Parathyroid adenoma (tissue), 2 donors: ENCODE data around the gene DENND5A.

Experiments
- H2AFZ ChIP-seq: fragments of 300-600 bp; sonication (generic); one replicate; pipeline ENCODE4 v1.7.0; 2017; ENCODE audit warnings: antibody characterized with exemption, mild to moderate bottlenecking
- H3K27ac ChIP-seq: fragments of 300-600 bp; sonication (generic); one replicate; pipeline ENCODE4 v1.7.0; 2017
- H3K27me3 ChIP-seq: fragments of 300-600 bp; sonication (generic); one replicate; pipeline ENCODE4 v1.7.0; 2017; ENCODE audit warnings: low read length; ENCODE audit not compliant: control insufficient read depth, insufficient read depth
- H3K36me3 ChIP-seq: fragments of 300-600 bp; sonication (generic); one replicate; pipeline ENCODE4 v1.7.0; 2017; ENCODE audit warnings: low read length; ENCODE audit not compliant: control insufficient read depth, insufficient read depth
- H3K4me1 ChIP-seq: fragments of 300-600 bp; sonication (generic); one replicate; pipeline ENCODE4 v1.7.0; 2017; ENCODE audit warnings: control low read depth
- H3K4me2 ChIP-seq: fragments of 300-600 bp; sonication (generic); one replicate; pipeline ENCODE4 v1.7.0; 2017; ENCODE audit warnings: low read length
- H3K4me3 ChIP-seq: fragments of 300-600 bp; sonication (generic); one replicate; pipeline ENCODE4 v1.7.0; 2017; ENCODE audit warnings: low read depth, low read length
- H3K79me2 ChIP-seq: fragments of 300-600 bp; sonication (generic); one replicate; pipeline ENCODE4 v1.7.0; 2017; ENCODE audit warnings: control low read depth
- H3K9ac ChIP-seq: fragments of 300-600 bp; sonication (generic); one replicate; pipeline ENCODE4 v1.7.0; 2017; ENCODE audit warnings: mild to moderate bottlenecking
- H3K9me3 ChIP-seq: fragments of 300-600 bp; sonication (generic); one replicate; pipeline ENCODE4 v1.7.0; 2017; ENCODE audit warnings: low read length; ENCODE audit not compliant: control insufficient read depth
- CTCF ChIP-seq: fragments of 300-600 bp; sonication (generic); IDR thresholded peaks from one replicate; pipeline ENCODE4 v1.7.0; 2017; ENCODE audit warnings: antibody characterized with exemption, mild to moderate bottlenecking
- donor health status: primary hyperparathyroidism.

DENND5A gene

GRCh38 chr11:9273376-9274336 is 8.5 kb upstream of the DENND5A start:
- no peaks in the 10 kb centered on the region for H3K4me1 ChIP-seq
- no peaks in the 10 kb centered on the region for H3K27me3 ChIP-seq
- H3K4me3 ChIP-seq, result no peak overlapping the region
- no peak overlapping the region for H3K27ac ChIP-seq
- H2AFZ ChIP-seq, result no peak overlapping the region
- TF ChIP-seq CTCF, result no peak
- H3K9me3 ChIP-seq, result no peaks in the 10 kb centered on the region
- H3K36me3 ChIP-seq, result no peaks in the 10 kb centered on the region
- H3K9ac ChIP-seq, result no peak overlapping the region
- no peaks in the 10 kb centered on the region for H3K79me2 ChIP-seq
- H3K4me2 ChIP-seq, result no peak overlapping the region

GRCh38 chr11:9269492-9270013 is 4.4 kb upstream of the DENND5A start:
- H3K4me1 ChIP-seq, result no peaks in the 10 kb centered on the region
- no peak overlapping the region for H3K4me3 ChIP-seq
- H3K9me3 ChIP-seq, result no peaks in the 10 kb centered on the region
- no peaks in the 10 kb centered on the region for H3K79me2 ChIP-seq
- no peak overlapping the region for H2AFZ ChIP-seq
- no peaks in the 10 kb centered on the region for H3K27me3 ChIP-seq
- no peak overlapping the region for H3K27ac ChIP-seq
- H3K9ac ChIP-seq, result no peak overlapping the region
- no peak overlapping the region for H3K4me2 ChIP-seq
- TF ChIP-seq CTCF, result no peak
- H3K36me3 ChIP-seq, result no peaks in the 10 kb centered on the region

- no peak overlapping the region for H3K4me3 ChIP-seq
- no peak for TF ChIP-seq CTCF
- no peaks in the 10 kb centered on the region for H3K9me3 ChIP-seq
- H3K27me3 ChIP-seq, result no peaks in the 10 kb centered on the region
- no peak overlapping the region for H2AFZ ChIP-seq
- no peak overlapping the region for H3K4me2 ChIP-seq
- no peaks in the 10 kb centered on the region for H3K36me3 ChIP-seq
- H3K4me1 ChIP-seq, result no peaks in the 10 kb centered on the region
- H3K9ac ChIP-seq, result no peak overlapping the region
- no peaks in the 10 kb centered on the region for H3K79me2 ChIP-seq
- H3K27ac ChIP-seq, result no peak overlapping the region
Observed at GRCh38 chr11:9267680-9268079, 2.5 kb upstream of the DENND5A start.

- Histone ChIP-seq H3K9me3 (no peaks in the 10 kb centered on the region), H3K27ac (no peak overlapping the region), H3K4me1 (no peaks in the 10 kb centered on the region), H3K79me2 (no peaks in the 10 kb centered on the region), H3K36me3 (no peaks in the 10 kb centered on the region), H3K4me3 (no peak overlapping the region), H3K9ac (no peak overlapping the region), H3K27me3 (no peaks in the 10 kb centered on the region), H2AFZ (no peak overlapping the region), H3K4me2 (no peak overlapping the region)
- no peak for TF ChIP-seq CTCF
Observed at GRCh38 chr11:9266926-9267325, 1.8 kb upstream of the DENND5A start.
